B cell (primary cell): ENCODE data around the gene HS1BP3. TPM values are rescaled to one million over a fixed set of nuclear protein-coding genes. Genes with fewer than 3 reads are reported as not detected.

Experiments
- ATAC-seq: fragments of 200-7000 bp; cut with Tn5 transposase; one replicate; pipeline ENCODE4 v1.10.0; 2021; ENCODE audit warnings: low read depth, mild to moderate bottlenecking, moderate number of reproducible peaks, moderate library complexity
- CTCF ChIA-PET: fragments of 350-600 bp; sonication (Branson Sonifier 250); formaldehyde crosslinking; loops from one replicate; lab custom pipeline; 2021; ENCODE audit warnings: antibody characterized with exemption, inconsistent platforms; lab: Charles Lee
- POLR2A ChIA-PET: fragments of 350-600 bp; sonication (Branson Sonifier 250); formaldehyde crosslinking; loops from one replicate; lab custom pipeline; 2021; ENCODE audit warnings: antibody characterized with exemption; lab: Charles Lee
- DNase-seq: peaks from one replicate; pipeline ENCODE4 v3.0.0; 2013
- H2AFZ ChIP-seq: 2 replicates; pipeline ENCODE4 v1.6.1; 2012; ENCODE audit warnings: mild to moderate bottlenecking, low read depth, low read length; ENCODE audit not compliant: insufficient read depth, poor library complexity, severe bottlenecking
- H3K27ac ChIP-seq, 2 donors: 1 replicate in 1 of 2; 2 replicates in 1 of 2; pipeline ENCODE4 v1.5.1; 2012 to 2013; ENCODE audit warnings: low read length in 2 of 2, mild to moderate bottlenecking in 2 of 2, moderate library complexity in 1 of 2
- H3K27me3 ChIP-seq, 4 experiments: fragments of 200-600 bp in 1 of 4; sonication (generic) in 1 of 4; replicated peaks in 1 of 4; 1 replicate in 2 of 4; 2 replicates in 2 of 4; pipeline versions ENCODE4 v1.6.1 to v1.7.0; 2013 to 2016; ENCODE audit warnings: low read length in 3 of 4, mild to moderate bottlenecking in 2 of 4, mixed read lengths in 1 of 4, moderate library complexity in 1 of 4; ENCODE audit not compliant: insufficient read depth in 4 of 4, control insufficient read depth in 3 of 4; ENCODE audit errors: control extremely low read depth in 1 of 4
- H3K36me3 ChIP-seq, 2 experiments: replicated peaks in 1 of 2; 1 replicate in 1 of 2; 2 replicates in 1 of 2; pipeline versions ENCODE4 v1.6.1 to v1.7.1; 2013; ENCODE audit warnings: low read length in 1 of 2; ENCODE audit not compliant: insufficient read depth in 2 of 2, control insufficient read depth in 1 of 2; ENCODE audit errors: control extremely low read depth in 1 of 2, extremely low read depth in 1 of 2
- H3K4me1 ChIP-seq, 2 donors: fragments of 200-600 bp in 1 of 2; sonication (generic) in 1 of 2; 1 replicate in 1 of 2; 2 replicates in 1 of 2; pipeline versions ENCODE4 v1.5.1 to v1.6.1; 2013 to 2017; ENCODE audit warnings: low read length in 2 of 2; ENCODE audit not compliant: control insufficient read depth in 2 of 2, insufficient read depth in 2 of 2
- H3K4me2 ChIP-seq: replicated peaks from 2 replicates; pipeline ENCODE3; 2012; ENCODE audit warnings: mild to moderate bottlenecking, low read depth, low read length; ENCODE audit not compliant: poor library complexity, severe bottlenecking
- H3K4me3 ChIP-seq, 5 experiments: fragments of 200-600 bp in 1 of 5; sonication (generic) in 1 of 5; 1 replicate in 3 of 5; 2 replicates in 2 of 5; pipeline versions ENCODE4 v1.5.1 to v1.7.0; 2011 to 2016; ENCODE audit warnings: low read length in 4 of 5, mild to moderate bottlenecking in 4 of 5, low read depth in 2 of 5, control low read depth in 1 of 5, moderate library complexity in 1 of 5; ENCODE audit not compliant: insufficient read depth in 1 of 5; ENCODE audit errors: control extremely low read depth in 1 of 5, extremely low read depth in 1 of 5
- H3K79me2 ChIP-seq: fragments of 200-600 bp; sonication (generic); one replicate; pipeline ENCODE4 v1.6.0; 2016; ENCODE audit warnings: low read length; ENCODE audit not compliant: control insufficient read depth, insufficient read depth
- H3K9ac ChIP-seq: fragments of 200-600 bp; sonication (generic); 2 replicates; pipeline ENCODE4 v1.6.1; 2017; ENCODE audit warnings: mild to moderate bottlenecking, low read length, moderate library complexity
- H3K9me3 ChIP-seq, 3 donors: one replicate each; pipeline versions ENCODE4 v1.6.1 to v1.7.1; 2013; ENCODE audit warnings: low read length in 2 of 3; ENCODE audit not compliant: control insufficient read depth in 2 of 3, insufficient read depth in 1 of 3; ENCODE audit errors: control extremely low read depth in 1 of 3
- H4K20me1 ChIP-seq: 2 replicates; pipeline ENCODE4 v1.6.0; 2012; ENCODE audit warnings: mild to moderate bottlenecking, low read length; ENCODE audit not compliant: insufficient read depth, control insufficient read depth, poor library complexity, severe bottlenecking
- H3K27ac Mint-ChIP-seq: one replicate; pipeline ENCODE4 v1.8.0; 2021; ENCODE audit warnings: mixed read lengths
- H3K27me3 Mint-ChIP-seq: one replicate; pipeline ENCODE4 v1.8.0; 2021; ENCODE audit warnings: mixed read lengths
- H3K4me1 Mint-ChIP-seq: one replicate; pipeline ENCODE4 v1.8.0; 2021; ENCODE audit warnings: mixed read lengths
- H3K4me3 Mint-ChIP-seq: one replicate; pipeline ENCODE4 v1.8.0; 2021; ENCODE audit warnings: mixed read lengths
- H3K9me3 Mint-ChIP-seq: one replicate; pipeline ENCODE4 v1.8.0; 2022; ENCODE audit warnings: mixed read lengths; ENCODE audit not compliant: insufficient read depth
- EZH2 ChIP-seq: IDR thresholded peaks from 2 replicates; pipeline ENCODE4 v1.6.1; 2012; ENCODE audit warnings: borderline replicate concordance, low read depth, mild to moderate bottlenecking, moderate library complexity, low read length; ENCODE audit not compliant: insufficient read depth, poor library complexity, severe bottlenecking
- WGBS: methylation state at CpG from one replicate; pipeline ENCODE4 v1.1.5; 2013; ENCODE audit warnings: missing lambda C conversion rate; ENCODE audit not compliant: insufficient coverage; 5-methylcytosine and 5-hydroxymethylcytosine counted together
- intact Hi-C: fragments of 100-400 bp; cut with micrococcal nuclease; formaldehyde crosslinking; loops from one replicate; pipeline ENCODE4 v1.10.0; 2022
- polyA plus RNA-seq: library from polyadenylated mRNA; depleted of rRNA; stranded (reverse); fragments of >200 nt; gene quantifications from 2 replicates; pipeline ENCODE4 v1.2.3, GENCODE V29; 2012
- total RNA-seq, 2 donors: library from RNA; stranded (reverse); fragments of 120-200 nt in 1 of 2; gene quantifications; 1 replicate in 1 of 2; 2 replicates in 1 of 2; pipeline versions ENCODE4 v1.2.3 to v1.2.4, GENCODE V29; 2013 to 2022
- TF ChIP-seq, protein P1 (sequence below): fragments of 200-600 bp; IDR thresholded peaks from one replicate; pipeline ENCODE4 v1.8.0; 2022; ENCODE audit warnings: antibody characterized with exemption, mild to moderate bottlenecking

Gene HS1BP3
- total and polyA plus RNA-seq, 2 donors (not counting 1 experiment from before 2014, with no cell fraction given), result 27.8 to 28.7 TPM

- H2AFZ ChIP-seq, result no peak overlapping the region
- no peak overlapping the region for H3K4me2 ChIP-seq
- ATAC-seq (no peak), DNase-seq (no peak)
- ChIA-PET CTCF (interaction anchor here (2.6 kb wide), 1 partner anchor 28 kb away, joined by 6 read pairs; no protein-coding TSS in a partner anchor), POLR2A (no interaction called here)
- H3K27me3 ChIP-seq, result no peaks in the 10 kb centered on the region
- no peak overlapping the region for H3K27ac ChIP-seq
- intact Hi-C loops, result no loop called here
- H3K9ac ChIP-seq, result no peak overlapping the region
- H3K36me3 ChIP-seq, result peaks cover 0 to 11% of the 10 kb centered on the region in 2 experiments
- 86% methylated on average over 14 of the region's 14 CpGs for WGBS
- no peaks in the 10 kb centered on the region for H3K9me3 ChIP-seq
- no peak overlapping the region for H3K27ac Mint-ChIP-seq
- no peak for TF ChIP-seq EZH2
- TF ChIP-seq, protein P1, sequence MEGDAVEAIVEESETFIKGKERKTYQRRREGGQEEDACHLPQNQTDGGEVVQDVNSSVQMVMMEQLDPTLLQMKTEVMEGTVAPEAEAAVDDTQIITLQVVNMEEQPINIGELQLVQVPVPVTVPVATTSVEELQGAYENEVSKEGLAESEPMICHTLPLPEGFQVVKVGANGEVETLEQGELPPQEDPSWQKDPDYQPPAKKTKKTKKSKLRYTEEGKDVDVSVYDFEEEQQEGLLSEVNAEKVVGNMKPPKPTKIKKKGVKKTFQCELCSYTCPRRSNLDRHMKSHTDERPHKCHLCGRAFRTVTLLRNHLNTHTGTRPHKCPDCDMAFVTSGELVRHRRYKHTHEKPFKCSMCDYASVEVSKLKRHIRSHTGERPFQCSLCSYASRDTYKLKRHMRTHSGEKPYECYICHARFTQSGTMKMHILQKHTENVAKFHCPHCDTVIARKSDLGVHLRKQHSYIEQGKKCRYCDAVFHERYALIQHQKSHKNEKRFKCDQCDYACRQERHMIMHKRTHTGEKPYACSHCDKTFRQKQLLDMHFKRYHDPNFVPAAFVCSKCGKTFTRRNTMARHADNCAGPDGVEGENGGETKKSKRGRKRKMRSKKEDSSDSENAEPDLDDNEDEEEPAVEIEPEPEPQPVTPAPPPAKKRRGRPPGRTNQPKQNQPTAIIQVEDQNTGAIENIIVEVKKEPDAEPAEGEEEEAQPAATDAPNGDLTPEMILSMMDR, result no peak
- no peaks in the 10 kb centered on the region for H4K20me1 ChIP-seq
- H3K4me3 ChIP-seq, result no peak overlapping the region
- no peaks in the 10 kb centered on the region for H3K79me2 ChIP-seq
- no peaks in the 10 kb centered on the region for H3K9me3 Mint-ChIP-seq
- peaks cover 2% of the 10 kb centered on the region for H3K4me1 Mint-ChIP-seq
- no peaks in the 10 kb centered on the region for H3K27me3 Mint-ChIP-seq
- peaks cover 0 to 7% of the 10 kb centered on the region in 2 donors for H3K4me1 ChIP-seq
- H3K4me3 Mint-ChIP-seq, result no peak overlapping the region
These were observed 36.5 kb downstream of the HS1BP3 start for GRCh38 chr2:20614201-20615067.
